GM19372 (cell line): ENCODE results near the gene NOX4.
"Not testable (repeated sequence)": the region's sequence is repeated elsewhere in the genome, so short reads cannot be mapped to it uniquely, and the experiment has no call there.

Experiments
- ATAC-seq: cut with Tn5 transposase; IDR thresholded peaks from one replicate; pipeline ENCODE4 v1.9.1; 2021; ENCODE audit warnings: mild to moderate bottlenecking, low read depth, moderate library complexity; ENCODE audit not compliant: unreplicated experiment

The NOX4 gene

GRCh38 chr11:89387501-89387900 lies 103.7 kb downstream of the NOX4 start:
- not testable (repeated sequence) for ATAC-seq

- ATAC-seq, result not testable (repeated sequence)
These were observed 108.2 kb downstream of the NOX4 start for GRCh38 chr11:89382986-89383385.

- ATAC-seq, result no peak
These were observed 110.1 kb downstream of the NOX4 start for GRCh38 chr11:89381094-89381493.

DNA sequence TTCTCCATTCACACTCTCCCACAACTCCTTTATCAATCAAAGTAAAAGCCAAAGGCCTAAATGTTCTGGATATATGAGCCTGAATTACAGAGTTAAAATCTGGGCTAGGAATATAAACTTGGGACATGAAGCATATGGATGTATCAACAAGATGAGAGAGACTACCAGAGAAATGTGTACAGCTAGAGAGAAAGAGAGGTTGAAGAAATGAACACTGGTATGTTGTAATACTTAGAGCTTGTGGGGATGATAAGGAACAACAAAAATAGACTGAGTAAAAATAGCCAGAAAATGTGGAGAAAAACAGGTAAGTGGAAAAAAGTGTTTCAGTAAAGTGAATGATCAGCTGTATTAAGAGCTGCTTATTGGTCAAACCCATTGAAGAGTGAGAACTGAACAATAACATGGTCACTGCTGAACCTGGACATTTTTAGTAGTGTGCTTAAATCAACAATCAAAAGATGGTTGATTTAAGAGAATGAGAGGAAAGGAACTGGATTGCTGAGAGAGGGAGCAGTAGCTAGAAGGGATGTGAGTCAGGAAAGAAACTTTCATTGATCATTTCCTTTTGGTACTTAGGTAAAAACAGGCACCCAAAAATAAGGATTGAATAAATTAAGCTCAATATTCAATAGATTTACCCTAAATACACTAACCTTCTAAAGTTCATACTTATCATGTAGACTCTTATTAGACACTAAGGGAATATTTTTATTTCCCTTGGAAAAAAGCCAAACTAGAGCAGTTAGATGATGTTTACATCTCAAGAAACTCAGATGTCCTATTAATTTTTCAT lies 111.0 kb downstream of the NOX4 start:
- ATAC-seq, result not testable (repeated sequence)

GRCh38 chr11:89378986-89379385 lies 112.2 kb downstream of the NOX4 start:
- ATAC-seq, result not testable (repeated sequence)

GRCh38 chr11:89369356-89369755 lies 121.8 kb downstream of the NOX4 start:
- not testable (repeated sequence) for ATAC-seq

- not testable (repeated sequence) for ATAC-seq
These were observed 126.3 kb downstream of the NOX4 start for GRCh38 chr11:89364856-89365255.

DNA sequence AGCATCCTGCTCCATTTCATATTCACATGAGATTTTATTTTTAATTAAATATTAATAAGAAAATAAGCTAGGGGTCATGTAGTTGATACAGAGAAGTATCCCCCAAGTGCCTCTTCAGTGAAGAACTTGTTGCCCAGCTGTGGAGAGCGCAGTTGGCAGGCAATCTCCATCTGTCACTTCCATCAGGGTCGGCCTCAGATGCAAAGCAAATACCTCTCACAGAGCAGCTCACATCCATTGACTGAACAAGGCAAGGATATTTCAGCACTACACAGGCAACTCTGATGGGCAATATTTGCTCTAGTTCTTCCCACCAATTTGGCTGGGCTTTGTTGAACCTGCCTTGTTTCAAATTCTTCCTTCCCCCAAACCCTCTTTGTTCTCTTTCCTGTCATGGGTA lies 129.4 kb downstream of the NOX4 start:
- no peak for ATAC-seq

DNA sequence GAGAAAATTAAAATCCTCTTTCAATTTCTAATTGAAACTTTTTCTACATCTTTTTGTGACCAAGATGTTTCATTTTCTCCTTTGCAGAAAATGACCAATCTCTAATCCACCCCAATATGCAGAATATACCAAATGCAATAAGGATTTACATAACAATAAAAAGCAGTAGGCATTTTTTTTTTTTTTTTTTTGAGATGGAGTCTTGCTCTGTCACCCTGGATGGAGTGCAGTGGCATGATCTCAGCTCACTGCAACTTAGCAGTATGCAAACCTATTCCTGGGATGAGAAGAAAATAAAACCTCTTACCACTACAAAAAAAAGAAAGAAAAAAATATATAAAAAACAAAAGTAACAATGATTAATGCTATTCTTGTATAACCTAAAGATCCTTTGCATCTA lies 132.0 kb downstream of the NOX4 start:
- not testable (repeated sequence) for ATAC-seq

DNA sequence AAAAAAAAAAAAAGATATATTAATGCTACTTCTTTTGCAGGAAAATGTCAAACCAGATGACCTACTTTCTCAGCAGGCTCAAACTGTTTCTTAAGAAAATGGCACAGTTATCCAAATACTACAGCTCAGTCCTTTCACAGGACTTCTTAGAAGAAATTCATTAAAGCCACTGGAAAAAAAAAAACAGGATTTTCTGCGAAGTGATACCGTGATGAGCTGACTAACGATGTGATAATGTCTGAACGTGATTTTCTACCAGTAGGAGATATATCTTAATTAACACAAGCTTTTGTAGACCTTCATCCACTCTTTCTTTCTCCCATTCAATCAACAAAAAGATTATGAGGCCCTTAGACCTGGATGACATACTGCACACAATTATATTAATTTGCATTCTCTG lies 132.4 kb downstream of the NOX4 start:
- no peak for ATAC-seq

- ATAC-seq, result no peak
These were observed 135.5 kb downstream of the NOX4 start for GRCh38 chr11:89355646-89356045.

DNA sequence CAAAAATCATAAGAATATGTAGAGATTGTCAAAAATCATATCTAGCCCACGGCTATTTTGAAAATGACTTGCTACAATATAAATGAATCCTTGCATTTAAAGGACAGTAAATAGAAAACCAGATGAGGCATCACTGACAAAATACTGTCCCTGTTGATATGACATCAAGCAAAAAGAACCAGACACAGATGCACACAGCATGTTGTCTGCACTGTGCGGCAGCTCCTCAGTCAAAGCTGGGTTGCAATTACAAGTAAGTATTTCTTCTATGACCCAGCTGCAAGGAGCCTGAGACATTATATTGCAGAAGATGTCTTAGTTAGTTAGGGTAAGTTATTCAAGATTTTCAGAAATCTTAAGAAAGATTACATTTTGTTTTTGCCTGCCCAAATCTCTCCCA lies 136.7 kb downstream of the NOX4 start:
- ATAC-seq, result not testable (repeated sequence)

- ATAC-seq, result no peak
These were observed 144.1 kb downstream of the NOX4 start for GRCh38 chr11:89347071-89347470.

DNA sequence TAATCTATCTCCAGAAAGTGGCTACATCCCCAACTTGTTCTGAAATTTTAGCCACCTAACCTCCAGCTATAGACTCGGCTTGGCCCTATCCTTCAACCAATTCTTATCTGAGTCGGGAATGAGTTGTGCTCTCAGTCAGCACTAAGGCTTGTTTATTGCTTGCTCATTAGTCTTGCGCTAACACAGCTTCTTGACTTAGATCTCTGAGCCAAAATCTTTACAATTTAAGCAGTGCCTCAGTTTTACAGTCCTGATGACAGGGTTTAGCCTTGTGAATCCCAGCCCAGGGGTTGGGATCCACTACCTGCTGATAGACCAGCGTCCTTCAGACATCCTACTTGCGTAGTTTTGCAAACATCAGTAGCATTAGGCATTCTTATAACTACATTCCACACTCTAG lies 144.6 kb downstream of the NOX4 start:
- no peak for ATAC-seq

DNA sequence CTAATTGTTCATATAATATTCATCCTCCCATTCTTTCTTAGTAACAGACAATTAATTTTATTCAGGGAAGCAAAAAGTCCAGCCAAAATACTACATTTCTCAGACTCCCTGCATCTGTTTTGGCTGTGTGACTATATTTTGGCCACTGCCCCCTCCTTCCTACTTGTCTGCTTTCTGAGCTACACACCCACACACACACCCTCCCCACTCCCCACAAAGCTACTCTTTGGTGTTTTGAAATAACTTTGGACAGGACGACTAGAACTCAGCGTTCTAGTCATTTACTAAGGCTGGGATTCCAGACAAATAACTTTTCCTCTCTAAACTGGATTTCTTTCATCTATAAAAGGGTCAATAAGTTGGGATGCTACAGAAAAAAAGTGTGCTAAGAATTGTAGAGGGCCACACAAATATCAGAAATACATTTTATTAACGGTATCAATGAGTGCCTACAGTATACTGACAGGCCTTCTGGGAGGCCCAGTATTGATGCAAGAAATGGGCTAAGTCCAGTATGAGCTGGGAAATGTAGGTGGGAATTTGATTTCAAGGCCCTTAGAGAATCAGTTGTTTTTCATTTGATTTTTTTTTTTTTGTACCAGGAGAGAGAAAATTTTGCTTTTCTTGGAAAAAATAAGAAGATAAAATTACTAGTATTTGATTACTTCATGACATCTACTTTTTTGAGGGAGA lies 148.1 kb downstream of the NOX4 start:
- ATAC-seq, result not testable (repeated sequence)

DNA sequence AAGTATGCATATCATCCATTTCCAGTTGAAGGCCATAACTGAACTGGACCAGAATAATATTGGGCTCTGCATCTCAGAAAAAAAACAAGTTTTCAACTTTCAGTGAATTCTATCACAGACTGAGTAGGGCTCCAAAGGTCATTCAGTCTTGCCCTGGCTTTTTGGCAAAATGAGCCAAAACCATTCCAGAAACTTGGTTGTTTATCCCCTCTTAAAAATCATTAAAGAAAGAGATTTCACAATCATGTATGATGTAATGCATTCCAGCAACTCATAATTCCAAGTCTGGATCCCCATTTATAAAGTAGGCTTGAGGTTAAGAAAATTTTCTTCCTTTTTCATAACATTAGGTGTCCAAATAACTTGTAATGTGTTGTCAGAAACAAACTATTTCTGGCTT lies 150.7 kb downstream of the NOX4 start:
- not testable (repeated sequence) for ATAC-seq

DNA sequence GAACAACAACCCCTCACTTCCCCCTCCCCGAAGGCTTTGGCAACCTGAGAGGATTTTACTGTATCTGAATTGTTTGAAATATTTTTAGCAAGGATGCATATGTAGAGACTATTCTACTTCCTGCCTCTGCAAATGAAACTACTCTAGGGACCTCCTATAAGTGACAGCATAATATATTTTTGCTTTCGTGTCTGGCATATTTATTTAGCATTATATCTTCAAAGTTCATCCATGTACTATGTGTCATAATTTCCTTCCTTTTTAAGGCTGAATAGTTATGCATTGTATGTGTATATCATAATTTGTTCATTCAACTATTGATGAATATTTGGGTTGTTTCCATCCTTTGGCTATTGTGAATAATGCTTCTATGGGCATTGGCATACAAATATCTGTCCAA lies 153.1 kb downstream of the NOX4 start:
- ATAC-seq, result not testable (repeated sequence)

- not testable (repeated sequence) for ATAC-seq
These were observed 154.0 kb downstream of the NOX4 start for GRCh38 chr11:89337100-89337650.

DNA sequence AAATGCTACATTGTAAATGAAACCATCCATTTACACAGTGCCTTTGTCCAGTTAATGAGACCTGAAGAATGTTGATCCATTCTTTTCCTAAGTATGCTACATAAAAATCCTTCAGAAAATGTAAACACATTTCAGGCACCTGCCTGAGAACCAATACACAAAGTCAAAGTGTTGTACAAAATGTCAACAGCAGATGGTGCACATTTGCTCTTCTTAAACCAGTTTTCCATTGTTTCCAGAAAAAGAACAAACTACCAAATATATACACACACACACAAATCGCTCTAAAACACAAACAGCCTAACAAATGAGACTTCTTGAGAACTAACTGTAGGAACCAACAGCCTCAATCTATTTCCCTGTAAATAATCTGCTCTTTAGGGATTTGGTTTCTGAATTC lies 157.5 kb downstream of the NOX4 start:
- not testable (repeated sequence) for ATAC-seq

- ATAC-seq, result not testable (repeated sequence)
These were observed 159.2 kb downstream of the NOX4 start for GRCh38 chr11:89331940-89332339.

GRCh38 chr11:89327885-89328284 lies 163.3 kb downstream of the NOX4 start:
- ATAC-seq, result no peak
